Caco-2 (cell line): ENCODE data around the gene PAK6. TPM values are rescaled to one million over a fixed set of nuclear protein-coding genes. Genes with fewer than 3 reads are reported as not detected.

Source experiments
- BruUV-seq: library from RNA; stranded (reverse); fragments of 400-500 nt; replicated peaks from 2 replicates; lab custom pipeline; 2021; lab: Mats Ljungman, UMichigan
- CTCF ChIA-PET: fragments of 300-600 bp; sonication (Branson Sonifier 250); formaldehyde crosslinking; loops from one replicate; lab custom pipeline; 2022; ENCODE audit warnings: antibody characterized with exemption; lab: Charles Lee
- POLR2A ChIA-PET: fragments of 300-600 bp; sonication (Branson Sonifier 250); formaldehyde crosslinking; loops from one replicate; lab custom pipeline; 2022; ENCODE audit warnings: antibody characterized with exemption; lab: Charles Lee
- DNase-seq, 2 experiments: peaks; one replicate each; pipeline versions ENCODE4 v3.0.0 to v3.0.0-alpha.2; 2020 to 2022
- H3K27me3 ChIP-seq: replicated peaks from 2 replicates; pipeline ENCODE4 v1.6.0; 2011; ENCODE audit warnings: low read length; ENCODE audit not compliant: control insufficient read depth, insufficient read depth
- H3K36me3 ChIP-seq: 2 replicates; pipeline ENCODE4 v1.5.1; 2011; ENCODE audit warnings: low read length; ENCODE audit not compliant: control insufficient read depth, insufficient read depth
- H3K4me1 ChIP-seq: fragments of 250-450 bp; sonication (Bioruptor Pico); 2 replicates; pipeline ENCODE4 v1.5.1; 2020; ENCODE audit warnings: mild to moderate bottlenecking
- H3K4me3 ChIP-seq: 2 replicates; pipeline ENCODE4 v1.5.1; 2011; ENCODE audit warnings: low read depth, mild to moderate bottlenecking, control low read depth, low read length
- H3K9me3 ChIP-seq: fragments of 250-450 bp; sonication (Bioruptor Pico); 2 replicates; pipeline ENCODE4 v1.5.1; 2020; ENCODE audit warnings: mild to moderate bottlenecking, moderate library complexity
- H3K27ac Mint-ChIP-seq: one replicate; pipeline ENCODE4 v1.8.0; 2022; ENCODE audit warnings: mixed read lengths; ENCODE audit not compliant: unreplicated experiment
- H3K27me3 Mint-ChIP-seq: one replicate; pipeline ENCODE4 v1.8.0; 2022; ENCODE audit warnings: mixed read lengths; ENCODE audit not compliant: insufficient read depth, unreplicated experiment
- H3K36me3 Mint-ChIP-seq: one replicate; pipeline ENCODE4 v1.8.0; 2022; ENCODE audit warnings: mild to moderate bottlenecking, mixed read lengths; ENCODE audit not compliant: insufficient read depth, unreplicated experiment
- H3K4me1 Mint-ChIP-seq: one replicate; pipeline ENCODE4 v1.8.0; 2022; ENCODE audit warnings: low read depth, mixed read lengths; ENCODE audit not compliant: unreplicated experiment
- H3K4me3 Mint-ChIP-seq: one replicate; pipeline ENCODE4 v1.8.0; 2022; ENCODE audit warnings: mild to moderate bottlenecking, moderate library complexity, mixed read lengths; ENCODE audit not compliant: unreplicated experiment
- H3K9me3 Mint-ChIP-seq: one replicate; pipeline ENCODE4 v1.8.0; 2022; ENCODE audit warnings: mixed read lengths; ENCODE audit not compliant: unreplicated experiment
- CTCF ChIP-seq, 2 experiments: fragments of 200-600 bp in 1 of 2; IDR thresholded peaks; 1 replicate in 1 of 2; 2 replicates in 1 of 2; pipeline versions ENCODE4 v1.5.1 to v1.8.0; 2011 to 2022; ENCODE audit warnings: antibody characterized with exemption in 1 of 2, control low read depth in 1 of 2, inconsistent platforms in 1 of 2, low read depth in 1 of 2, low read length in 1 of 2, mild to moderate bottlenecking in 1 of 2, moderate library complexity in 1 of 2; ENCODE audit not compliant: insufficient read depth in 1 of 2, severe bottlenecking in 1 of 2, unreplicated experiment in 1 of 2
- intact Hi-C: fragments of 100-400 bp; cut with micrococcal nuclease; formaldehyde crosslinking; loops from one replicate; pipeline ENCODE4 v1.10.0; 2022; ENCODE audit not compliant: unreplicated experiment
- total RNA-seq: library from RNA; stranded (reverse); gene quantifications from 2 replicates; pipeline ENCODE4 v1.2.3, GENCODE V29; 2022

The PAK6 gene
- total RNA-seq, 1 experiment from 2014 or later, result 20.7 TPM

- Mint-ChIP-seq H3K36me3 (no peaks in the 10 kb centered on the region), H3K9me3 (no peaks in the 10 kb centered on the region), H3K27ac (no peak overlapping the region), H3K4me3 (no peak overlapping the region), H3K4me1 (no peaks in the 10 kb centered on the region), H3K27me3 (no peaks in the 10 kb centered on the region)
- no peak for DNase-seq
- no peaks in the 10 kb centered on the region for H3K27me3 ChIP-seq
- no peak overlapping the region for H3K4me3 ChIP-seq
- H3K9me3 ChIP-seq, result no peaks in the 10 kb centered on the region
- no TSS peak for BruUV-seq
- H3K4me1 ChIP-seq, result no peaks in the 10 kb centered on the region
- no peaks in the 10 kb centered on the region; the same call in 1 of the 2 replicates for H3K36me3 ChIP-seq
- TF ChIP-seq CTCF (IDR thresholded peaks at IDR 0.05; ENCODE audit: insufficient read depth in 1 of 2, low read depth in 1 of 2, low read length in 1 of 2, severe bottlenecking in 1 of 2, unreplicated experiment in 1 of 2), result no peak
- POLR2A ChIA-PET, result no interaction called here
- CTCF ChIA-PET, result interaction anchor here (1.5 to 2.0 kb wide), 2 partner anchors 12 to 50 kb away, joined by 3 to 10 read pairs; no protein-coding TSS in a partner anchor
- intact Hi-C loops, result no loop called here
Measured at GRCh38 chr15:40266828-40267304, 28.0 kb downstream of the PAK6 start.

GRCh38 chr15:40267670-40268069, 28.8 kb downstream of the PAK6 start:
- Mint-ChIP-seq H3K36me3 (peaks cover 7% of the 10 kb centered on the region), H3K9me3 (no peaks in the 10 kb centered on the region), H3K27me3 (no peaks in the 10 kb centered on the region), H3K27ac (no peak overlapping the region), H3K4me1 (no peaks in the 10 kb centered on the region), H3K4me3 (no peak overlapping the region)
- Histone ChIP-seq H3K4me3 (no peak overlapping the region), H3K27me3 (no peaks in the 10 kb centered on the region), H3K36me3 (no peaks in the 10 kb centered on the region; the same call in 1 of the 2 replicates), H3K4me1 (no peaks in the 10 kb centered on the region), H3K9me3 (no peaks in the 10 kb centered on the region)
- CTCF ChIA-PET, result interaction anchor here (0.6 to 2.0 kb wide), 4 partner anchors 10 to 55 kb away, joined by 3 to 10 read pairs (median 3); no protein-coding TSS in a partner anchor
- intact Hi-C loops, result no loop called here
- TF ChIP-seq CTCF (IDR thresholded peaks at IDR 0.05; ENCODE audit: insufficient read depth in 1 of 2, low read depth in 1 of 2, low read length in 1 of 2, severe bottlenecking in 1 of 2, unreplicated experiment in 1 of 2), result no peak
- DNase-seq, result no peak
- POLR2A ChIA-PET, result no interaction called here
- no TSS peak for BruUV-seq

GRCh38 chr15:40269604-40270003, 30.7 kb downstream of the PAK6 start:
- DNase-seq, result no peak
- intact Hi-C loops, result no loop called here
- Histone ChIP-seq H3K9me3 (no peaks in the 10 kb centered on the region), H3K36me3 (no peaks in the 10 kb centered on the region; the same call in 1 of the 2 replicates), H3K4me3 (no peak overlapping the region), H3K27me3 (no peaks in the 10 kb centered on the region), H3K4me1 (no peaks in the 10 kb centered on the region)
- Mint-ChIP-seq H3K27ac (no peak overlapping the region), H3K9me3 (no peaks in the 10 kb centered on the region), H3K36me3 (peaks cover 7% of the 10 kb centered on the region), H3K4me1 (no peaks in the 10 kb centered on the region), H3K4me3 (no peak overlapping the region), H3K27me3 (no peaks in the 10 kb centered on the region)
- ChIA-PET POLR2A (no interaction called here), CTCF (interaction anchor here (0.9 to 1.1 kb wide), 2 partner anchors 10 to 52 kb away, joined by 4 read pairs; no protein-coding TSS in a partner anchor)
- no peak for TF ChIP-seq CTCF (IDR thresholded peaks at IDR 0.05; ENCODE audit: insufficient read depth in 1 of 2, low read depth in 1 of 2, low read length in 1 of 2, severe bottlenecking in 1 of 2, unreplicated experiment in 1 of 2)
- BruUV-seq, result no TSS peak
